Nephron progenitor cell (in vitro differentiated cells): ENCODE data around the gene FAF2.

Experiments used
- DNase-seq: peaks from one replicate; pipeline ENCODE4 v3.0.0; 2021
- H3K27ac Mint-ChIP-seq: 2 replicates; pipeline ENCODE4 v1.8.0; 2021; ENCODE audit warnings: mild to moderate bottlenecking, moderate library complexity, mixed read lengths
- H3K27me3 Mint-ChIP-seq: 2 replicates; pipeline ENCODE4 v1.8.0; 2021; ENCODE audit warnings: mild to moderate bottlenecking, low read depth, mixed read lengths; ENCODE audit not compliant: poor library complexity
- H3K36me3 Mint-ChIP-seq: 2 replicates; pipeline ENCODE4 v1.8.0; 2021; ENCODE audit warnings: low read depth, mixed read lengths
- H3K4me1 Mint-ChIP-seq: 2 replicates; pipeline ENCODE4 v1.8.0; 2021; ENCODE audit warnings: mixed read lengths
- H3K4me3 Mint-ChIP-seq: 2 replicates; pipeline ENCODE4 v1.8.0; 2021; ENCODE audit warnings: mild to moderate bottlenecking, moderate library complexity, mixed read lengths
- H3K9me3 Mint-ChIP-seq: 2 replicates; pipeline ENCODE4 v1.8.0; 2021; ENCODE audit warnings: mild to moderate bottlenecking, moderate library complexity, mixed read lengths
- CTCF ChIP-seq: fragments of 200-600 bp; sonication (generic); IDR thresholded peaks from 2 replicates; pipeline ENCODE4 v1.5.0; 2021; ENCODE audit warnings: antibody characterized with exemption

FAF2 gene

GRCh38 chr5:176491101-176491502 lies 42.9 kb downstream of the FAF2 start:
- H3K27ac Mint-ChIP-seq, result no peak overlapping the region
- DNase-seq, result no peak
- no peak for TF ChIP-seq CTCF
- peaks cover 82% of the 10 kb centered on the region for H3K36me3 Mint-ChIP-seq
- no peaks in the 10 kb centered on the region for H3K9me3 Mint-ChIP-seq
- H3K4me1 Mint-ChIP-seq, result no peaks in the 10 kb centered on the region
- no peak overlapping the region for H3K4me3 Mint-ChIP-seq
- H3K27me3 Mint-ChIP-seq, result no peaks in the 10 kb centered on the region

GRCh38 chr5:176491901-176492300 lies 43.7 kb downstream of the FAF2 start:
- peaks cover 78% of the 10 kb centered on the region for H3K36me3 Mint-ChIP-seq
- TF ChIP-seq CTCF, result no peak
- H3K27ac Mint-ChIP-seq, result peak overlapping the region; percentile 34

GRCh38 chr5:176492431-176492830 lies 44.2 kb downstream of the FAF2 start:
- H3K4me1 Mint-ChIP-seq, result no peaks in the 10 kb centered on the region
- no peak overlapping the region for H3K4me3 Mint-ChIP-seq
- TF ChIP-seq CTCF, result no peak
- peaks cover 80% of the 10 kb centered on the region for H3K36me3 Mint-ChIP-seq
- DNase-seq, result no peak
- no peak overlapping the region for H3K27ac Mint-ChIP-seq
- no peaks in the 10 kb centered on the region for H3K9me3 Mint-ChIP-seq
- no peaks in the 10 kb centered on the region for H3K27me3 Mint-ChIP-seq

More at GRCh38 chr5:176491901-176492300, 43.7 kb downstream of the FAF2 start:
- no peaks in the 10 kb centered on the region for H3K27me3 Mint-ChIP-seq
- H3K4me3 Mint-ChIP-seq, result no peak overlapping the region
- H3K4me1 Mint-ChIP-seq, result no peaks in the 10 kb centered on the region
- no peaks in the 10 kb centered on the region for H3K9me3 Mint-ChIP-seq
- DNase-seq, result no peak

- Mint-ChIP-seq H3K4me3 (no peak overlapping the region), H3K27me3 (no peaks in the 10 kb centered on the region), H3K27ac (peak overlapping the region; percentile 61), H3K4me1 (peaks cover under 1% of the 10 kb centered on the region), H3K36me3 (peaks cover 75% of the 10 kb centered on the region), H3K9me3 (no peaks in the 10 kb centered on the region)
- DNase-seq, result no peak
- no peak for TF ChIP-seq CTCF
Measured at GRCh38 chr5:176497852-176498251, 49.7 kb downstream of the FAF2 start.

- TF ChIP-seq CTCF, result no peak
- Mint-ChIP-seq H3K4me1 (peaks cover 9% of the 10 kb centered on the region), H3K27me3 (no peaks in the 10 kb centered on the region), H3K27ac (no peak overlapping the region), H3K9me3 (no peaks in the 10 kb centered on the region), H3K4me3 (no peak overlapping the region), H3K36me3 (peaks cover 75% of the 10 kb centered on the region)
- DNase-seq, result no peak
Measured at GRCh38 chr5:176499273-176499672, 51.1 kb downstream of the FAF2 start.

- Mint-ChIP-seq H3K27me3 (no peaks in the 10 kb centered on the region), H3K27ac (no peak overlapping the region), H3K4me1 (peaks cover 9% of the 10 kb centered on the region), H3K9me3 (no peaks in the 10 kb centered on the region), H3K4me3 (no peak overlapping the region), H3K36me3 (peaks cover 80% of the 10 kb centered on the region)
- DNase-seq, result no peak
- no peak for TF ChIP-seq CTCF
Measured at GRCh38 chr5:176500511-176500910, 52.3 kb downstream of the FAF2 start.
